HepG2 (cell line): ENCODE results near the gene ABRACL.
"Not testable (repeated sequence)": the region's sequence is repeated elsewhere in the genome, so short reads cannot be mapped to it uniquely, and the experiment has no call there.

Experiments
- E2F5 ChIP-seq: sonication (generic); formaldehyde crosslinking; conservative IDR thresholded peaks from 2 replicates; pipeline ENCODE4 v1.4.0; 2020; ENCODE audit warnings: missing genetic modification reagents
- ELK4 ChIP-seq: sonication (generic); formaldehyde crosslinking; IDR thresholded peaks from 2 replicates; pipeline ENCODE4 v1.9.0; 2021; ENCODE audit warnings: missing genetic modification reagents, borderline replicate concordance
- EP300 ChIP-seq, 3 experiments: sonication (generic) in 1 of 3; formaldehyde crosslinking in 1 of 3; IDR thresholded peaks; 2 replicates each; pipeline versions ENCODE4 v1.5.1 to v1.6.1; 2011 to 2020; ENCODE audit warnings: low read depth in 2 of 3, low read length in 2 of 3, borderline replicate concordance in 1 of 3, improper control_type of control experiment in 1 of 3, mild to moderate bottlenecking in 1 of 3, missing genetic modification reagents in 1 of 3, moderate library complexity in 1 of 3
- HDAC2 ChIP-seq: sonication (generic); formaldehyde crosslinking; IDR thresholded peaks from 2 replicates; pipeline ENCODE4 v1.4.0; 2020; ENCODE audit warnings: missing genetic modification reagents
- MEIS2 ChIP-seq: sonication (generic); formaldehyde crosslinking; IDR thresholded peaks from 2 replicates; pipeline ENCODE4 v1.9.0; 2021; ENCODE audit warnings: mild to moderate bottlenecking, missing genetic modification reagents
- NFYB ChIP-seq: sonication (generic); formaldehyde crosslinking; IDR thresholded peaks from 2 replicates; pipeline ENCODE4 v1.4.0; 2020; ENCODE audit warnings: missing genetic modification reagents
- POLR2A ChIP-seq, 2 experiments: IDR thresholded peaks; 2 replicates each; pipeline ENCODE4 v1.6.1; 2011; ENCODE audit warnings: low read depth in 2 of 2, low read length in 2 of 2, mild to moderate bottlenecking in 1 of 2, moderate library complexity in 1 of 2; ENCODE audit not compliant: insufficient read depth in 1 of 2
- RBAK ChIP-seq: sonication (generic); formaldehyde crosslinking; IDR thresholded peaks from 2 replicates; pipeline ENCODE4 v1.5.1; 2020; ENCODE audit warnings: mild to moderate bottlenecking, missing genetic modification reagents
- ZNF274 ChIP-seq: sonication (generic); formaldehyde crosslinking; IDR thresholded peaks from 2 replicates; pipeline ENCODE4 v1.5.1; 2020; ENCODE audit warnings: mild to moderate bottlenecking, missing genetic modification reagents
- ZNF350 ChIP-seq: sonication (generic); formaldehyde crosslinking; IDR thresholded peaks from 2 replicates; pipeline ENCODE4 v1.4.0; 2020; ENCODE audit warnings: mild to moderate bottlenecking, low read depth, missing genetic modification reagents, borderline replicate concordance

GRCh38 chr6:138992965-138993364 is 35.6 kb upstream of the ABRACL start:
- TF ChIP-seq ZNF350; POLR2A (IDR thresholded peaks at IDR 0.05; ENCODE audit: insufficient read depth in 1 of 2, low read depth in 2 of 2, low read length in 2 of 2); E2F5; EP300 (IDR thresholded peaks at IDR 0.05; ENCODE audit: low read depth in 2 of 2, low read length in 2 of 2); EP300 (CRISPR knock-in tag; IDR thresholded peaks at IDR 0.05; ENCODE audit: borderline replicate concordance); ELK4 (CRISPR knock-in tag); ZNF274; RBAK (CRISPR knock-in tag); MEIS2 (CRISPR knock-in tag); NFYB (CRISPR knock-in tag); HDAC2 (CRISPR knock-in tag): not testable (repeated sequence)
